Raji (cell line): ENCODE results near the gene NDUFC1.
A peak's percentile ranks its signal among the peaks of the same experiment; 100 is the strongest.

Source experiments
- POLR2A ChIP-seq: IDR thresholded peaks from 2 replicates; pipeline ENCODE4 v1.6.1; 2011; ENCODE audit warnings: low read depth, low read length, control low read depth; ENCODE audit not compliant: insufficient read depth

Gene NDUFC1

DNA sequence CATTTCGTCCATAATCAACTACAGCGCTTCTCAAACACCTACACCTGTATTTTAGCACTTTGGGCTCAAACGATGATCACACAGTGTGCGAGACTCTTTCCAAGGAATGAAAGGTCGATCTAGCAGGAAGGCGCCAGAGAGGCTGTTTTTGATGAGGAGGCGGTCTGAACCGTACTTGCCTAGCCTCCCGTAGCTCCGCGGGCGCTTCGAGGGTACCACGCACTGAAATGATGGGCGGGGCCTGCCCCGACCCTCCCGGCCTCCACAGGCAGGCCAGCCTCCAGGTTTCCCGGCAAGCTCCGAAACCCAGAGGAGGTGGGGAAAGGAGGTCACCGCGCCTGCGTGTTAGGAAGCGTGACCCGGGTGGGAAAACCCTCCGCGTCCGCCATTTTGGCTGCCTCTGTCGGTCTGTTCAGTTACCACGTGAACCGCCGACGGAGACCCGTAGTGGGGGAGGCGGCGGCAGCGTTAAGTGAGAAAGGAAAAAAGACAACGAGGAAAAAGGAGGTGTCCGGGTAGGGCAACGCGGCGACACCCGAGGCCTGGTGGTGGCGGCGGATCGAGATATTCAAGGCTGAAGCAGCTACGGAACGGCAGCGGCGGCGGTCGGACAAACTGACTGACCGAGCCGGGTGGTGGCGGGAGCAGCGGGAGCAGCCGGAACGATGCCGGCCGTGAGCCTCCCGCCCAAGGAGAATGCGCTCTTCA, 1.0 kb downstream of the NDUFC1 start, which contains the start of gene NAA15:
Gene NAA15, plus strand, starts transcription at position 393 of the 708 bp plus-strand sequence. Its CDS starts 273 bp downstream, at position 666.
- peak; percentile 87 for TF ChIP-seq POLR2A

GRCh38 chr4:139300431-139301112, 1.7 kb downstream of the NDUFC1 start:
- no peak for TF ChIP-seq POLR2A

DNA sequence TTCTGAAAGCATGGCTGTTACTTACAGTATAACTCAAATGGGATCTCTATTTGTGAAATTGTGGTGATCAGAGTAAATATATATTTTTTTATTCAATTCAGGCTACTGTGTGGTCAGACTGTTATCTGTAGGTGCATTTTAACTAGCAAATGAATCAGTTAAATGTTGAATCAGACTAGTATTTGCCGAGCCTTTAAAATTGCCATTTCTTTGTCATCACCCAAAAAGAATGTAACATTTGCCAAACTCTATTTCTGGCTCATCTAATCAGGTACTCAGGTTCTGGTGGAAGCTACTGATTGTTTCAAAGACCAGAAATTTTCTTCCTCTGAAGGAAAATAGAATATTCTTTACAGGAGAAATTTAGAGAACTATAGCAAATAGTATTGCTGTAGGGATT, 2.7 kb downstream of the NDUFC1 start:
- TF ChIP-seq POLR2A = no peak

DNA sequence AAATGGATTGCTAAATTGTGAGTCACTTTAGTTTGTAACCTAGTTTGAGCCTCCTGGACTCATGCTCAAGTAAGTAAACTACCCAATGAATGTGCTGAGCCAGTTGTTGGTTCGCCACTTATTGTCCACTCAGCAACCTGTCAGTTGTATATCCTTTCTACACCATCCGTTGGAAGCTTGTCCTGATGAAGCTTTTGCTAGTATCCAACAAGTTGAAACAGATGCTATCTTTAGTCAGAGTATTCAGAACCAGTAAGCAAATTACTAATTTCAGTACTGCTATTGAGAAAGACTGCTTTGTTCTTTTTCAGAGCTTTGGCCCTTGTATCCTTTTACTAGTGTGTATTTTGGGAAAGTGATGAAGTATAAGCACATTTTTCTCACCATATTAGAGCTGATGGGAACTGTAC, 5.3 kb downstream of the NDUFC1 start:
- TF ChIP-seq POLR2A = no peak

- TF ChIP-seq POLR2A = no peak
Observed at GRCh38 chr4:139295942-139296299, 6.4 kb downstream of the NDUFC1 start.

GRCh38 chr4:139295206-139295941, 6.9 kb downstream of the NDUFC1 start:
- peak; percentile 80 for TF ChIP-seq POLR2A

- no peak for TF ChIP-seq POLR2A
Observed at GRCh38 chr4:139286186-139286698, 16.0 kb downstream of the NDUFC1 start.

- no peak for TF ChIP-seq POLR2A
Observed at GRCh38 chr4:139282721-139283075, 19.6 kb downstream of the NDUFC1 start.

GRCh38 chr4:139282065-139282720, 20.1 kb downstream of the NDUFC1 start:
- TF ChIP-seq POLR2A = no peak

- no peak for TF ChIP-seq POLR2A
Observed at GRCh38 chr4:139279760-139280620, 22.3 kb downstream of the NDUFC1 start, which contains the start of gene MGARP. TSS of gene MGARP (minus strand) at chr4:139280225. CDS start at chr4:139280158, 67 bp downstream.

GRCh38 chr4:139278912-139279759, 23.1 kb downstream of the NDUFC1 start:
- TF ChIP-seq POLR2A = no peak

DNA sequence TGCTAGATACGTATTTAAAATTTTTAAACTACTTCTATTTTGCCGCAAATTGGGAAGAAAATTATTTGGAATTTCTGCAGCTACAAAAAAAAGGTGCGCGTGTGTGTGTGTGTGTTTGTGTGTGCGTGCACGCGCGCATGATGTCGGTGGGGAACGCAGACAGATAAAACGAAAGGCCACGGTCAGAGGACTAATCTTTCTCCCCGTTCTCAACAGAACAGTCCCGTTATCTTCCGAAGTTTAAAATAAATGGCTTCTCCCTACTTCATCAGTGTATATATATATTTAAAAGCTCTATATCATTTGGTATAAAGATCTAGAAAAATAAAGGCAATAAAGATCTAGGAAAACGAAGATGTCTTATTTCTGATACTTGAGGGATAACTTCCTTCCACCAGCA, 23.8 kb downstream of the NDUFC1 start:
- no peak for TF ChIP-seq POLR2A

- no peak for TF ChIP-seq POLR2A
Observed at GRCh38 chr4:139275281-139275735, 27.0 kb downstream of the NDUFC1 start.

DNA sequence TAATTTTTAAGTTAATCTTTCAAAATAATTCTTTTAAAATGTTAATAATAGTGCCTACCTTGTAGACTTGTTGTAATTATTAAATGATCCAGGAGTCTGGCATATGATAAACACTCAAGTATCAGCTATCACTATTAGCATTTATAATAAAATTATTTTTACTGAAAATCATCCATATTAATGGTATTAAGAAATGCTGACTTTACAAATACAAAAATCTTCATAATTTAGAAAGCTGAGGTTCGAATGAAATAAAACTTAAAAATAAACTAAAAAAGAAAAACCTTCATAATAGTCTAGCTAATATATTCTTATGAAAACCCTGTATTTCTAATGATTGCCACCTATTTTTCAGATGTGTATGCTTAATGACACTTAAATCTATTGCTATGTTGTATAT, 27.5 kb downstream of the NDUFC1 start:
- TF ChIP-seq POLR2A = no peak

DNA sequence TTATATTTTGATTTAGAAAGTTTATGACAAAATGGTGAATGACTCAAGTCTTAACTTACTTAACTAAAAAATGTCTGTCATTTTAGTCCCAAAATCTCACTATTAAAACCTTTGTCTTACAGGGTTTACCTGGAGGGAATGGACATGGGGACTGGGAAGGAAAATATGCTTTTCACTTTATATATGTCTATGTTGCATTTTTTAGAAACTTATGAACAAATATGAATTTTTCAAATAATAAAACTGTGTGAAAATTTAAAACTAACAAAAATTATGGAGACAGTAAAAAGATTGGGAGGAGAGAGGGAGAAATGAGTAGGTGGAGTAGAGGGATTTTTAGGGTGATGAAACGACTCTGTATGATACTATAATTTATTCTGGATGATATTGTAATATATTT, 28.4 kb downstream of the NDUFC1 start:
- TF ChIP-seq POLR2A = no peak
